GM23338 (cell line): Measurements from ENCODE around the gene RTKN2.

Source experiments
- CREB1 ChIP-seq: fragments of 250-450 bp; sonication (Bioruptor Pico); IDR thresholded peaks from 2 replicates; pipeline ENCODE4 v1.5.0; 2020; ENCODE audit warnings: low read depth, mild to moderate bottlenecking, moderate library complexity
- EZH2 ChIP-seq: fragments of 200-600 bp; sonication (generic); IDR thresholded peaks from one replicate; pipeline ENCODE4 v1.8.0; 2017; ENCODE audit warnings: antibody characterized with exemption, mild to moderate bottlenecking, low read depth; ENCODE audit not compliant: unreplicated experiment
- EZH2phosphoT487 ChIP-seq: fragments of 200-600 bp; sonication (generic); IDR thresholded peaks from one replicate; pipeline ENCODE4 v1.8.1; 2018; ENCODE audit warnings: antibody characterized with exemption; ENCODE audit not compliant: unreplicated experiment
- JUNB ChIP-seq: IDR thresholded peaks from one replicate; pipeline ENCODE4 v1.6.1; 2016; ENCODE audit warnings: antibody characterized with exemption; ENCODE audit not compliant: unreplicated experiment
- POLR2AphosphoS5 ChIP-seq: IDR thresholded peaks from 2 replicates; pipeline ENCODE4 v1.6.1; 2016; ENCODE audit warnings: antibody characterized with exemption, low read depth
- STAT1 ChIP-seq: IDR thresholded peaks from one replicate; pipeline ENCODE4 v1.6.1; 2016; ENCODE audit warnings: antibody characterized with exemption; ENCODE audit not compliant: unreplicated experiment
- ZNF114 ChIP-seq: fragments of 250-450 bp; sonication (Bioruptor Pico); IDR thresholded peaks from 2 replicates; pipeline ENCODE4 v1.5.0; 2020; ENCODE audit warnings: mild to moderate bottlenecking, moderate library complexity
- ZNF331 ChIP-seq: fragments of 250-450 bp; sonication (Bioruptor Pico); IDR thresholded peaks from 2 replicates; pipeline ENCODE4 v1.5.0; 2020; ENCODE audit warnings: low read depth, mild to moderate bottlenecking, moderate library complexity
- TF ChIP-seq, protein P1 (sequence below), 2 experiments: fragments of 200-600 bp in 1 of 2; sonication (generic) in 1 of 2; conservative IDR thresholded peaks; 2 replicates each; pipeline versions ENCODE4 v1.5.1 to v1.6.1; 2016 to 2017; ENCODE audit warnings: antibody characterized with exemption in 2 of 2, low read depth in 2 of 2, mild to moderate bottlenecking in 2 of 2, moderate library complexity in 1 of 2
- TF ChIP-seq, protein P2 (sequence below): IDR thresholded peaks from one replicate; pipeline ENCODE4 v1.6.1; 2018; ENCODE audit warnings: antibody characterized with exemption; ENCODE audit not compliant: unreplicated experiment

- no peak for TF ChIP-seq EZH2phosphoT487
- TF ChIP-seq, protein P1, sequence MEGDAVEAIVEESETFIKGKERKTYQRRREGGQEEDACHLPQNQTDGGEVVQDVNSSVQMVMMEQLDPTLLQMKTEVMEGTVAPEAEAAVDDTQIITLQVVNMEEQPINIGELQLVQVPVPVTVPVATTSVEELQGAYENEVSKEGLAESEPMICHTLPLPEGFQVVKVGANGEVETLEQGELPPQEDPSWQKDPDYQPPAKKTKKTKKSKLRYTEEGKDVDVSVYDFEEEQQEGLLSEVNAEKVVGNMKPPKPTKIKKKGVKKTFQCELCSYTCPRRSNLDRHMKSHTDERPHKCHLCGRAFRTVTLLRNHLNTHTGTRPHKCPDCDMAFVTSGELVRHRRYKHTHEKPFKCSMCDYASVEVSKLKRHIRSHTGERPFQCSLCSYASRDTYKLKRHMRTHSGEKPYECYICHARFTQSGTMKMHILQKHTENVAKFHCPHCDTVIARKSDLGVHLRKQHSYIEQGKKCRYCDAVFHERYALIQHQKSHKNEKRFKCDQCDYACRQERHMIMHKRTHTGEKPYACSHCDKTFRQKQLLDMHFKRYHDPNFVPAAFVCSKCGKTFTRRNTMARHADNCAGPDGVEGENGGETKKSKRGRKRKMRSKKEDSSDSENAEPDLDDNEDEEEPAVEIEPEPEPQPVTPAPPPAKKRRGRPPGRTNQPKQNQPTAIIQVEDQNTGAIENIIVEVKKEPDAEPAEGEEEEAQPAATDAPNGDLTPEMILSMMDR (conservative IDR thresholded peaks at IDR 0.05; ENCODE audit: low read depth in 2 of 2), result no peak
- no peak for TF ChIP-seq EZH2
- TF ChIP-seq, protein P2, sequence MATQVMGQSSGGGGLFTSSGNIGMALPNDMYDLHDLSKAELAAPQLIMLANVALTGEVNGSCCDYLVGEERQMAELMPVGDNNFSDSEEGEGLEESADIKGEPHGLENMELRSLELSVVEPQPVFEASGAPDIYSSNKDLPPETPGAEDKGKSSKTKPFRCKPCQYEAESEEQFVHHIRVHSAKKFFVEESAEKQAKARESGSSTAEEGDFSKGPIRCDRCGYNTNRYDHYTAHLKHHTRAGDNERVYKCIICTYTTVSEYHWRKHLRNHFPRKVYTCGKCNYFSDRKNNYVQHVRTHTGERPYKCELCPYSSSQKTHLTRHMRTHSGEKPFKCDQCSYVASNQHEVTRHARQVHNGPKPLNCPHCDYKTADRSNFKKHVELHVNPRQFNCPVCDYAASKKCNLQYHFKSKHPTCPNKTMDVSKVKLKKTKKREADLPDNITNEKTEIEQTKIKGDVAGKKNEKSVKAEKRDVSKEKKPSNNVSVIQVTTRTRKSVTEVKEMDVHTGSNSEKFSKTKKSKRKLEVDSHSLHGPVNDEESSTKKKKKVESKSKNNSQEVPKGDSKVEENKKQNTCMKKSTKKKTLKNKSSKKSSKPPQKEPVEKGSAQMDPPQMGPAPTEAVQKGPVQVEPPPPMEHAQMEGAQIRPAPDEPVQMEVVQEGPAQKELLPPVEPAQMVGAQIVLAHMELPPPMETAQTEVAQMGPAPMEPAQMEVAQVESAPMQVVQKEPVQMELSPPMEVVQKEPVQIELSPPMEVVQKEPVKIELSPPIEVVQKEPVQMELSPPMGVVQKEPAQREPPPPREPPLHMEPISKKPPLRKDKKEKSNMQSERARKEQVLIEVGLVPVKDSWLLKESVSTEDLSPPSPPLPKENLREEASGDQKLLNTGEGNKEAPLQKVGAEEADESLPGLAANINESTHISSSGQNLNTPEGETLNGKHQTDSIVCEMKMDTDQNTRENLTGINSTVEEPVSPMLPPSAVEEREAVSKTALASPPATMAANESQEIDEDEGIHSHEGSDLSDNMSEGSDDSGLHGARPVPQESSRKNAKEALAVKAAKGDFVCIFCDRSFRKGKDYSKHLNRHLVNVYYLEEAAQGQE, result no peak
- TF ChIP-seq POLR2AphosphoS5, result no peak
- no peak for TF ChIP-seq JUNB
- no peak for TF ChIP-seq CREB1 (CRISPR knock-in tag)
- TF ChIP-seq ZNF114, result no peak
- TF ChIP-seq ZNF331 (CRISPR knock-in tag), result no peak
- no peak for TF ChIP-seq STAT1
These were observed 39.5 kb upstream of the RTKN2 start for GRCh38 chr10:62308101-62308500.
